ENCODE results near the gene SNX30.

The SNX30 gene

GRCh38 chr9:112711050-112711689 lies 39.4 kb upstream of the SNX30 start:
- Histone ChIP-seq H3K36me3 (ENCODE audit: insufficient read depth, low read length) (no peaks in the 10 kb centered on the region; the same call in 1 of the 2 replicates), H3K9me3 (ENCODE audit: insufficient read depth, low read depth, low read length) (0 out of 2 replicates have a peak, but pooled peaks cover 3% of the 10 kb centered on the region), H2AFZ (ENCODE audit: low read length) (no peak overlapping the region), H3K9ac (ENCODE audit: low read depth, low read length, poor library complexity, severe bottlenecking) (no peak overlapping the region), H3K9me2 (replicated peaks; ENCODE audit: low read depth, low read length) (no peaks in the 10 kb centered on the region), H3F3A (ENCODE audit: low read depth) (no peaks in the 10 kb centered on the region), H3K4me2 (ENCODE audit: low read depth, low read length, poor library complexity, severe bottlenecking) (peak overlapping the region; percentile 34), H3K79me2 (ENCODE audit: insufficient read depth, low read length) (peaks cover 71% of the 10 kb centered on the region), H4K20me1 (ENCODE audit: insufficient read depth, low read length, poor library complexity, severe bottlenecking) (peaks cover 36% of the 10 kb centered on the region), H3K4me1 (ENCODE audit: insufficient read depth, low read length, poor library complexity, severe bottlenecking) (peaks cover 20% of the 10 kb centered on the region), H3K4me3 (ENCODE audit: low read length, poor library complexity, severe bottlenecking) (no peak overlapping the region), H3K27me3 (ENCODE audit: insufficient read depth, low read length, poor library complexity, severe bottlenecking) (no peaks in the 10 kb centered on the region)
- TF ChIP-seq EZH2phosphoT487 (IDR thresholded peaks at IDR 0.05; ENCODE audit: borderline replicate concordance), result no peak
- TF ChIP-seq CTCF (conservative IDR thresholded peaks at IDR 0.05; ENCODE audit: low read length), result peak; percentile 63

- TF ChIP-seq CTCF (conservative IDR thresholded peaks at IDR 0.05; ENCODE audit: low read length) (no peak), EZH2phosphoT487 (IDR thresholded peaks at IDR 0.05; ENCODE audit: borderline replicate concordance) (no peak)
- H4K20me1 ChIP-seq (ENCODE audit: insufficient read depth, low read length, poor library complexity, severe bottlenecking), result peaks cover 41% of the 10 kb centered on the region
- no peaks in the 10 kb centered on the region for H3K27me3 ChIP-seq (ENCODE audit: insufficient read depth, low read length, poor library complexity, severe bottlenecking)
- peak overlapping the region; percentile 30 for H3K4me2 ChIP-seq (ENCODE audit: low read depth, low read length, poor library complexity, severe bottlenecking)
- H3F3A ChIP-seq (ENCODE audit: low read depth), result 0 out of 2 replicates have a peak, but pooled peaks cover 2% of the 10 kb centered on the region
- peaks cover 82% of the 10 kb centered on the region for H3K79me2 ChIP-seq (ENCODE audit: insufficient read depth, low read length)
- H3K4me1 ChIP-seq (ENCODE audit: insufficient read depth, low read length, poor library complexity, severe bottlenecking), result peaks cover 31% of the 10 kb centered on the region
- no peak overlapping the region for H2AFZ ChIP-seq (ENCODE audit: low read length)
- 0 out of 2 replicates have a peak, but pooled peaks cover 3% of the 10 kb centered on the region for H3K9me3 ChIP-seq (ENCODE audit: insufficient read depth, low read depth, low read length)
- H3K9me2 ChIP-seq (replicated peaks; ENCODE audit: low read depth, low read length), result no peaks in the 10 kb centered on the region
- no peak overlapping the region for H3K9ac ChIP-seq (ENCODE audit: low read depth, low read length, poor library complexity, severe bottlenecking)
- no peaks in the 10 kb centered on the region; the same call in 1 of the 2 replicates for H3K36me3 ChIP-seq (ENCODE audit: insufficient read depth, low read length)
- no peak overlapping the region for H3K4me3 ChIP-seq (ENCODE audit: low read length, poor library complexity, severe bottlenecking)
These were observed 37.9 kb upstream of the SNX30 start for GRCh38 chr9:112712678-112713077.

- peaks cover 21% of the 10 kb centered on the region for H3K4me1 ChIP-seq (ENCODE audit: insufficient read depth, low read length, poor library complexity, severe bottlenecking)
- no peaks in the 10 kb centered on the region for H3K9me2 ChIP-seq (replicated peaks; ENCODE audit: low read depth, low read length)
- H3K9me3 ChIP-seq (ENCODE audit: insufficient read depth, low read depth, low read length), result 0 out of 2 replicates have a peak, but pooled peaks cover 1% of the 10 kb centered on the region
- H3K4me3 ChIP-seq (ENCODE audit: low read length, poor library complexity, severe bottlenecking), result peak within 1 kb of the TSS; percentile 88
- no peaks in the 10 kb centered on the region for H3K27me3 ChIP-seq (ENCODE audit: insufficient read depth, low read length, poor library complexity, severe bottlenecking)
- no peaks in the 10 kb centered on the region for H3K36me3 ChIP-seq (ENCODE audit: insufficient read depth, low read length)
- H3F3A ChIP-seq (ENCODE audit: low read depth), result 0 out of 2 replicates have a peak, but pooled peaks cover 2% of the 10 kb centered on the region
- TF ChIP-seq CTCF (conservative IDR thresholded peaks at IDR 0.05; ENCODE audit: low read length) (peak; percentile 36), EZH2phosphoT487 (IDR thresholded peaks at IDR 0.05; ENCODE audit: borderline replicate concordance) (no peak)
- peak within 1 kb of the TSS; percentile 93 for H3K4me2 ChIP-seq (ENCODE audit: low read depth, low read length, poor library complexity, severe bottlenecking)
- peaks cover 17% of the 10 kb centered on the region for H4K20me1 ChIP-seq (ENCODE audit: insufficient read depth, low read length, poor library complexity, severe bottlenecking)
- peaks cover 39% of the 10 kb centered on the region for H3K79me2 ChIP-seq (ENCODE audit: insufficient read depth, low read length)
- peak within 1 kb of the TSS; percentile 86 for H3K9ac ChIP-seq (ENCODE audit: low read depth, low read length, poor library complexity, severe bottlenecking)
- H2AFZ ChIP-seq (ENCODE audit: low read length), result peak within 1 kb of the TSS; percentile 86
These were observed 32.8 kb upstream of the SNX30 start, which contains the start of gene INIP for GRCh38 chr9:112717661-112718331. Gene INIP (minus strand): TSS chr9:112718117. CDS start chr9:112716485, 1,632 bp downstream.
